HG03025 (cell line): Measurements from ENCODE around the gene GSK3A.

Experiments used
- ATAC-seq: cut with Tn5 transposase; IDR thresholded peaks from one replicate; pipeline ENCODE4 v1.9.1; 2021; ENCODE audit warnings: mild to moderate bottlenecking, moderate library complexity; ENCODE audit not compliant: unreplicated experiment, low FRiP score

The GSK3A gene

DNA sequence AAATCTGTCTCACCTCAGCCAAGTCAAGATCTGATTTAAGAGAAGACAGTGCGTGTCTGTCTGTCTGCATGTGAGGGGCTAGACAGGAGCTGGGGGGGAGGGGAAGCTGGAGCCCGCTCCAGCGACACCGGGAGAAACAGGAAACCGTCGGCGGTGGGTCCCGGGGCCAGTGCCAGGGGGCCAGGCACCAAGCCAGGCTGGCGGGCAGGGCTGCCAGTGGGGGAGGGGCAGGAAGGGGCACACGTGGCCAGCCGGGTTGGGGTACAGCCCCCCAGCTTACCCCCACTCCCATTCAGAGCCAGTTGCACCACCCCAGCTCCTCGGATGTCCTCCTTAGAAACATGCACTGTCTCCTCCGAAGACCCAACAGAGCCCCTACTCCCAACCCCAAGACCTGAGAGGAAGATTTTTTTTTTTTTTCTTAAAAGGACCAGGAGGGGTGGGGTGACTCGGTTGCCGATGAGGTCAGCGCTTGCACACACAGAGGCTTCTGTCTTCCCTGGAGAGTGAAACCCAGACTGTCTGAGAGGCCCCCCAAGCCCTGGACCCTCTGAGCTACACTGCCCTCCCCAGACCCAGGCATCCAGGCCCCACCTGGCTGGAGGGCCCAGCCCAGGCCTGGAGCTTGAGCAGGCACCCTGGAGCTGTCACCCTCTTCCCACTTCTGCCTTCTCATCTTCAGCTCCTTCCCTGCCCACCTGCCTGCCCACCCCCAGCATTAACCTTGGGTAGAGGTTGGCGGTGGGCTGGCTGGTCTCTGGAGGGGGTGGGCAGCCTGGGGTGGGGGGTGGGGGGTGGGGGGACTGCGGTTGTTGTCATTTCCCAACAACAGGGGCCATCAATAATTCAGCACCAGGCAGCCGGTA is 8.5 kb upstream of the GSK3A start:
- ATAC-seq = no peak

DNA sequence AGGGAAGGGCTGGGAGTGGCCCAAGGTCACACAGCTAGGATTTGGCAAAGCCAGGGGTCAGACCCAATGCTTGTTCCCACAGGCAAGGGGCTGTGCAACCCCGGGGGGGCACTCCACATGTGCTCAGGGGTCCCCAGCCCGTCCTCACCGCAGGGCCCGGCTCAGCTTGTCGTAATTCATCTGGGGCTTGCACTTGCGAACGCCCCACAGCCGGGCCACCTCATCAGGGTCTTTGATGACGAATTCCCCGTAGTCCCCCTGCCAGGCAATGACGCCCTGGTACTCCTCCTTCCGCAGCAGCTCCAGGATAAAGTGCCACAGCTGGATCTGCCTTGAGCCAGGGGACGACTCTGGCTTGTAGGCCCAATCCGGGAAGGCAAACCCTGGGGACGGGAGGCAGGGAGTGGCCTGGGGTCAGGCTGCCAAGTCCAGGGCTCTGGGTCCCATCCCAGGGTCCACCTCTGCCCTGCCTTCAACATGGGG is 7.8 kb upstream of the GSK3A start:
- no peak for ATAC-seq

DNA sequence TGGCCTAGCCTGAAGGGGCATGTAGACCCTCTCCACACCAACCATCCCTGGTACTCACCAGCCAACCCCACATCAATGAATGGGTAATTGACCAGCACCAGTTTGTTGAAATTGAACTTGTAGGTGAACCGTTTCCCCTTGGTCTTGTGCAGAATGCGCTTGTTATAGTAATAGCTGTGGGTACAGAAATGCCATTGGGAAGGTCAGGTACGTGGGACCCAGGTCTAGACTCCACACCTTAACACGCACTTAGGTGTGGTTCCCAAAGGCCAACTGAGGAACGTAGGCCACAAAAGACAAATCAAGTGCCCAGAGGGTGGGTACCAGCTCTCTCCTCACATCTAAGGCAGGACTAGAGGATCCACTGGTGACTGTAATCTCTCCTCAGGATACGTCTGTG is 7.4 kb upstream of the GSK3A start:
- ATAC-seq = no peak

DNA sequence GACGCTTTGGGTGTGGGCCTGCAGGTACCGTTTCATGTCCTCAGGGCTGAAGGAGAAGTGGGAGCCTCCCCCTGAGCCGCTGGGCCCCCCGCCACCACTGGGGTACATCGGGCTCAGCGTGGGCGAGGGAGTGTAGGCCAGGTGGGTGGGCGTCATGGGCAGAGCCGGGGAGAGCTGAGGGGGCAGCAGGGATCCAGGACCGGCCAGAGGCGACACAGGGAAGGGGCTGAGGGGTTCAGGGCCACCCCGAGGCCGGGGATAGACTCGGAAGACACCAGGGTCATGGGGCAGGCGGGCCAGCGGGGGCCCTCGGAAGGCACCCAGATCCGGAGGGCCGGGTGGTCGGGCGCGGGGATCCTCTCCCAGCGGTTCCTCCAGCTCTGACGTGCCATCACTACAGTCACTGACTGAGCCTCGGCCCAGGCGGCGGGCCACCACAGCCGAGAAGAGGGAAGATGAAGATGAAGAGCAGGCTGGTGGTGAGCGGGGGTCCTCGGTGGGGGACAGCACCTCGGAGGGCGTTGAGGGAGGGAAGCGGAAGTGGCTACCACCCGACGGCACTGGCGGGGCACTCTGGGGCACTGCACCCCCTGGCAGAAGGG is 6.8 kb upstream of the GSK3A start:
- no peak for ATAC-seq

DNA sequence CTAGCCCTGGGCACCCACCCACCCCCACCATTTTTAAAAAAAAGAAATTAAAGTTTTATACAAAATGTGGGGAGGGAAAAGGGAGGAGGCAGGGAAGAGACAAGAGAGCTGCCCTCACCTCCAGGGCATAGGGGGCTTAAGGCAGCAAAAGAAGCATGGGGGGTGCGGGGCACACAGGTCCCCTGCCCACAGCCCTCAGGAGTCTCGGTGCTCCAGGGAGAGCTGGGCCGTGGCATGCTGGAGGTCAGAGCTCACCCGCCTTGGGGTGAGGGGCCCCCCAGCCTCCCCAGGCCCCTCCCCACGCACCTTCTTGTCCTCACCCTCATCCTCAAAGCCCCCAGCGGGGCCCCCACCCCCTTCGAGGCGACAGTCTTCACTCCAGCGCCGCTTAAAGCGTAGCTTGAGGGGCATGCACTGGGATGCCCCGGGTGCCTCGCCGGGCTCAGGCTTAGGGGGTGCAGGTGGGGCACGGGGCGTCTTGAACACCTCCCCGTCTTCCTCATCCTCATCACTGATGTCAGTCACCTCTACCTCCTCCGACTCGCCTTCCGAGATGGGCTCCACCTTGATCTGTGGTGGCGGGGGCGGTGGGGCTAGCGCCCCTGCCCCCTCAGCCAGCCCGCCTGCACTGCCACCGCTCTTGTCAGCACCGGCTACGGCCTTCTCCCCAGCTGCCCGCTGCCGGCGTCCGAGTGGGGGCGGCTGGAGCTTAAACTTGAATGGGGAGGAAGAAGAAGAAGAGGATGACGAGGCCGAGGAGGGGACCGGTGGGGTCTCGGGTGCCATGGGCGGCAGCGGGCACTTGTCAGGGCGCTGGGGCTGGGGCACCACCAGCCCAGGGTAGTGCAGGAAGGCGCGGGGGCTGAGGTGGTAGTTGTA is 6.1 kb upstream of the GSK3A start:
- no peak for ATAC-seq

DNA sequence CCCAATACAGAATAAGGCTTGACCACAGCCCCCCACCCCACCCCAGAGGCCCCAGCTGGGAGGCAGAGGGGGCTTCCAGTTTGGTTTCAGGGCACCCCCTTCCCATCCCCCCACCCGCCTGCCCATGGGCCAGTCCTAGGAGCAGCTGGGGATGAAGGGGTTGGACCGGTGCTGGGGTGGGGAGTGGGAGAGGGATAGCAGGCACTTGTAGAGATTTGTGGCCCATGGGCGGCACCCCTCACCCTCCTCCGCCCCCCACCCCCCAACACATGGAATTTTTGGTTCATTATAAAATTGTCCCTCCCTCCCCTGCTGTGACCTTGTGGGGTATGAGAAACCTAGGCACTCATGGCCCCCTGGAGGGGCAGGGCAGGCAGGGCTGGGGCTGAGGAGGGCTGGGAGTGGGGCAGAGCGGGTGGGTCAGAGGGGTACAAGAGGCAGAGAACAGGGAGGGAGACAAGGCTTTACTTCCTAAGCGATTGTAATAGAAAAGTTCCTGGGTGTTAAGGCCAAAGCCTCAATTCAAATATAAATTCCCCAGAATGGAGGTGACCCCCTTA is 5.3 kb upstream of the GSK3A start:
- no peak for ATAC-seq

DNA sequence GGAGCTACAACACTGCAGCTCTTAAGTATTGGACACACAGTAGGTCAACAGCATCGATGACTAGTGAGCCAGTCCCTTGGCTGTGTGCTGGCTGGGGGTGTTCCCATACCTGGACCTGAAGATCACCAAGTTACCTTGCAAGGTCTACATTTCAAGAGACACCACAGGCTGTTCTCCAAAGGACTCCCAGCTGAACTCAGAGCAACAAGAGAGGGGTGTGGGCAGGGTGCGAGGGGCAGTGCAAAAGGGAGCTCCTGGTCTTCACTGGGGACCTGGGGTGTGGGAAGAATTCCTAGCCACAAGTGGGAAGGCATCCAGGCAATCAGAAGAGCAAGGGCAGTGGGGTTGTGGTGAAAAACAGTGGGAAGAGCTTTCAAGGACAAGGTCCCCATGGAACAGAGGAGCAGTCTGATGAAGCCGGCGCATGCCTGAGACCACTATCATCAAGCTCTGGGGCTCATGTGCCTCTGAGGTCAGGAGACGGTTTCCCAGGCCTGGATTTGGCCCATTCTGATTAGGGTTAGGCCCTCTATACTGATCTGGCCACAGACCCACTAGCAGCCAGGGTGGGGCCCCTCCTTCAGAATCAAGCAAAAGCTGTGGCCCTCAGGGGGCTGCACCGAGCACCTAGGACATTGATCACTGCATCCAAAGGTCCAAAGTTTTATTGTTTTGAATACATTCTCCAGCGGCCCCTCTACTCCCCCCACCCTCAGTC is 4.7 kb upstream of the GSK3A start:
- ATAC-seq = no peak

DNA sequence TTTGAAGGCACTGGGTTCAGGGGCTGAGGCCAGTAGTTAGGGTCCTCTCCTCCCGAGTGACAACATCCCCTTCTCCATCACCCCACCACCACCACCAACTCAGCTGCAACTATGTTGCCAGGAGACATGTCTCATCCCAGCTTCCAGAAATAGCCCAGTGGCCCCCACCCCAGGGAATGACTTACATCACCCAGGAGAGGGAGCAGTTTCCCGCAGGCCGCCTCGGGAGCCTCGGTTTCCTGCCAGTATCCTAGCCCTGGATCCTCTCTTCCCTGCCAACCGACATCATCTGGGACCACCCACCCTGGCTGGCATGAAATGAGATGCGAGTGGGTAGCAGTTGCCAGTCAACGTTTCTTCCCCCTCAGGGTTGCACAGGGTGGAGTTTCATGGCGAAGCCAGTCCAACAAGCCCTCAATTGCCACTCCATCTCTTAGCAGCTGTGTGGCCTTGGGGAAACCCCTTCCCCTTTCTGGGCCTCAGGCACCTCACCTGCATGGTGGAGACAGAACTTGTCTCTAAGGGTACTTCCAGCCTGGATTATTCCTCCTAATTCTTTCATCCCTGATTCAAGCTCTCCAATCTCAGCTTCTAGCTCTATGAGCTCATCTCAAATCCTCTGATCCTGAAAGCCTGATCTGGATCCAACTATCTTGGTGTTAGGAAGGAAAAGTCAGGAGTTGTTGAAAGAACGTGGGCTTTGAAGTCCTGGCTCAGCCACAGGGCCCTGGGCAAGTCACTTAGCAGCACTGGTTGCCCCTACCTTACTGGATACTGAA is 3.9 kb upstream of the GSK3A start:
- no peak for ATAC-seq

DNA sequence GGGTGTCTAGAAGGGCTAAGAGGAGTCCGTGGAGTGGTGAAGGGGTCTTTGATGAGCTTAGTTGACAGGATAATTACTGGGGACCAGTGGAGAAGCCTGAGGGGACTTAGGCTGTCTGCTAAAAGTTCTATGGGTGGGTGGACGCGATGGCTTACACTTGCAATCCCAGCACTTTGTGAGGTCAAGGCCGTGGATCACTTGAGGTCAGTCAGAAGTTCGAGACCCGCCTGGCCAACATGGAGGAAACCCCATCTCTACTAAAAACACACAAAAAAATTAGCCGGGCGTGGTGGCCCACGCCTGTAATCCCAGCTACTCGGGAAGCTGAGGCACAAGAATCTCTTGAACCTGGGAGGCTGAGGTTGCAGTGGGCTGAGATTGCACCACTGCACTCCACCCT is 2.8 kb upstream of the GSK3A start:
- ATAC-seq = no peak

DNA sequence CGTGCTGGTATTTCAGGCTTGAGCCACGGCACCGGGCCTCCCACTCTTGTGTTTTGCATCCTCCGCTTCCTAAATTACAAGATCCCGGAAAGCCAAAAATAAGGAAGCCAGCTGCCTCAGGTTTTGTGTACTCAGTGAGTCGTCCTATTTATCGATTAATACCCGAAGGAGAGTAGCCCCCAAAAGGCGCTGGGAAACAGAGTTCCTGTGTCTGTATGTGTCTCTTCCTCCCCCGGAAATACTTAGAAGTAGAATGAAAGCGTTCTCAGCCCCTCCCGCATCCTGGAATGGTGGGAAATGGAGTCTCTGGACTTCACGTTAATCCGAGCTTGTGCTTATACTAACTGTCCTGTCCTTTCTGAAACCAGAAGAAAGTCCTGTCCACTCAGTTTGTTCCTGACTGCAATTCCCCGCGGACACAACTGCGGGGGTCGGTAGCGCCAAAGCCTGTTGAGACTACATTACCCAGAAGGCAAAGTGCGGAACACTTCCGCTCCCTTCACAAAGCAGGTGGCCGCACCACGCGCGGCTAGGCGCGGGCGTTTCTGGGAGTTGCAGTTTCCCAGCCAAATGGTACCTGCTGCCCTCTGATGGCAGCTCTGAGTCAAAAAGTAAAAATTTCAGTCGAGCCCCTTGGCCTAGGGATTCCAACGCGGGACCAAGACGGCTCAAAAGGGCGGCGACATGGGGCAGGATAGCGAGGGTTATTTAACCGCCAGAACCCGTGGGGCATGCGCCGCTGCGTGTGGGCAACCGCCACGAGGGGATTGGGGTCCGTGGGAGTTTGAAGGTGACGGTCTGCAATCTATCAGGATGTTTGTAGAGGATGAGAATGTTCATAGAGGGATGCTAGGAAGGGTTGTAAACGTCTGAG is 2.2 kb upstream of the GSK3A start:
- ATAC-seq = peak; percentile 27

DNA sequence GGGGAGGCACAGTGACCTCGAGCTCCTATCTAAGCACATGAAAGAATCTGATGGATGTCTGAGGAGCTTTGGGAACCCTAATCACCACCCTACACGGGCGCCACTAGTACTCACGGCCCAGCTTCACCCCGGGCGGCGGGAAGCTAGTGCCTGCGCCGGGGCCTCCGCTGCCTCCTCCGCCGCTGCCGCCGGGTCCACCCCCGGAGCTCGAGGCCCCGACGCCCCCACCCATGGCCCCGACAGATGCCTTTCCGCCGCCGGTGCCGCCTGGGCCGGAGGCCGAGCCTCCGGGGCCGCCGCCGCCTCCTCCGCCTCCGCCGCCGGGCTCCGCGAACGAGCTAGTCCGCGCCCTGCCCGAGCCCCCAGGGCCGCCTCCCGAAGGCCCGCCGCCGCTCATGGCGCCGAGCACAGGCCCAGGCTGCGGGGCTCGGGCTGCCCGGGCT is 312 bp downstream of the GSK3A start:
- ATAC-seq = no peak

DNA sequence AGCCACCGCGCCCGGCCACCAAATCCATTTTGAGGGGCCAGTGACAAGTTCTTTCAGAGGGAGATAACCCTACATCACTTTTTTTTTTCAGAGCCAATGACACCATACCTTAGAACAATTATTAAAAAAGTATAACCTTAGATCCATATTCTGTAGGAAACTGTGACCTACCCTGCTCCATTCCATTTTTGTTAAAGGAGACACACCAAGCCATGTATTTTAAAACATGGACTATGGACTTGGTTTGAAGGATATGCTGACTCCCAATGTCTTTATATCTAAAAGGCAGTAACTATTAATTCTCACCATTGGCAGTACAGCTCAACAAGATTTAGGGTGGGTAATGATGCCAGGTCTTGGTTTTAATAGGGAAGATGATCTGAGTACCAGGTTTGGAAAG is 1.1 kb downstream of the GSK3A start:
- no peak for ATAC-seq

DNA sequence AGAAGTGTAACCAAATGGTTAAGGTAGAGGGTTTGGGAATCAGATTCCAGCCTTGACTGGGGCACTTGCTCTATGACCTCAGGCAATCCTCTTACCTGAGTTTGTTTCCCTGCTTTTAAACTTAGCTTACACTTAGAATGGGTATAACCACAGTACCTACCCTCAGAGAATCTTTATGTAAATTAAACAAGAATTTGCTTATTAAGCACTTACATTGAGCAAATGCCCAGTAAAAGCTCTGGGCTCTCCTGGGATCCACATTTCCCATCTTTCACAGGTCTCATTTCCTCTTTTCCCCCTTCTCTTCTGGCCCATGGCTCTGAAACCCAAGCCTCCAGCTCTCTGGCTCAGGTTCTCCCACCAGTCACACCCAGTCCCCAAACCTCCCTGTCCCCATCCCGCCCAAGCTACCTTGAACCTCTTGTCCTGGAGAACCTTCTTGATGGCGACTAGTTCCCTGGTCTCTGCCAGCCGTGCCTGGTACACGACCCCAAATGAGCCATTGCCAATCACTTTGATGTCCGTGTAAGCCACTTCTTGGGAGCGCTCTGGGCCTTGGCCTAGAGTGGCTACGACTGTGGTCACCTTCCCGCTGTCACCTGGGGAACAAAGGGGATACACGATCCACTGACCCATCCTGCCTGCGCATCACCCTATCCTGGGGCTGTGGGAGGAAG is 2.7 kb downstream of the GSK3A start:
- no peak for ATAC-seq

DNA sequence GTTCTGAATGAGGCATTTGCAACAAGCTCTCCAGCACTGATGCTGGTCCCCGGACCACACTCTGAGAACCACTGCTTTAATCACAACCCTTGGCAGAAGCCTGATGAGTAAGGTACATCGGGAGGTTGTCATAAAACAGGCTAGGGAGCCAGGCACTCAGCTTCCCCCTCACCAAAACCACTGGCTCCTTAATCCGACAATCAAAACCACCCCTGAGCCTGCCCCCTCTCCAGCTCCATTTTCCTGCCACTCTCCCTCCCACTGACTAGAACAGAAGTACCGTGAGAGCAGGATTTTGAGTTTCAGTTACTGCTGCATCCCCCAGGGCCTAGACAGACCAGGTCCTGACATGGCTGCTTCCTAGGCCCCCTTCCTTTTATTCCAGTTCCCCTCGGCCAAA is 7.2 kb downstream of the GSK3A start:
- no peak for ATAC-seq

DNA sequence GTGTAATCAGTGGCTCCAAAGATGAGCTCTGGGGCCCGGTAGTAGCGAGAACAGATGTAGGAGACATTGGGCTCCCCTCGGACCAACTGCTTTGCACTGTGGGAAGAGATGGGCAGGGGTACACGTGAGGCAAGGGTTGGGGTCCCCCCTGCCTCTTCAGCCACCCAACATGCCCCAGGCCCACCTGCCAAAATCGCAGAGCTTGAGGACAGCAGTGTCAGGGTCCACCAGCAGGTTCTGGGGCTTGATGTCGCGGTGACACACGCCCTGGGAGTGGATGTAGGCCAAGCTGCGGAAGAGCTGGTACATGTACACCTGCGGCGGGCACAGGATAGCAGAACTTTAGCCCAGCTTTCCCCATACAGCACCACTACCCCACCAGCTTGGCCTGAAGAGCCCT is 8.0 kb downstream of the GSK3A start:
- no peak for ATAC-seq

DNA sequence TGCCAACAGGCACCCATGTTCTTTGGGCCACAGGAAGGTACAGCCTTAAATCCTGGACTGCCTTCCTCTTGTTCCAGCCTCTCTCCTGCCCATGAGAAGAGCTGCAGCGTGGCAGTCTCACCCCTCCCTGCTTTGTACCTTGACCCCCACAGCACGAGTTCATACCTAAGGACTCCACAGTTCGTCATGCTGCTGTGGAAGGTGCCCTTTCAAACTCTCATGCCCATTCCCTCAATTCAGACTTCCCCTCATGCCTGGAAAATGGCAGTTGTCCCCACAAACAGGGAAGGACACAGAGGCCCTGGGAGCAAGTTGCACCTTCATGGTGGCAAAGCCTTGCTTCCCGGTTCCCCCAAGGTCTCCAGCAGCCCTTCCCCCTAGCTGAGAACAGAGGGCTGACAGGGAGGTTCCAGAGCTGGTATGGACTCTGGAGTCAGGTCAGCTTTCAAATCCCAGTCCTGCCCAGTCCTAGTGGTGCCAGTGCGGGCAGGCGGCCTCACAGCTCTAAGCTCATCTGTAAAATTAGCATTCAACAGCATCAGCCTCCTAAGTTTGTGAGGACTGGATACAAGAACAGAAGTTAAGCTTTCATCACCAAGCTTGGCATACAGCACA is 8.6 kb downstream of the GSK3A start:
- ATAC-seq = no peak

DNA sequence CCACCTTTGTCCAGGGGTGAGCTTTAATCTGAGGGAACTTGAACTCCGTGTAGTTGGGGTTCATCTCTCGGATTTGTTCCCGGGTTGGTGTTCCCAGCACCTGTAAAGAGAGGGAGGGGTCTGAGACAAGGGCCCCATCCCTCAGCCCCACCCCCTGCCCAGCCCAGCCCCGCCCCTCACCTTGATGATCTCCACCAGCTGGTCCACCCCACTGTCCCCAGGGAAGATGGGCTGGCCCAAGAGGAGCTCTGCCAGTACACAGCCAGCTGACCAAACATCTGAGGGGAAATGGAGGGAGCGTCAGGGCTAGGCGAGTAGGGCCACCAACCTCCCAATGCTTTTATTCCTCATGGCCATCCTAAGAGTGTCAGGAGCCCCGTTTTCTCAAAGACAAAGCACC is 9.3 kb downstream of the GSK3A start:
- ATAC-seq = no peak
